Measurements from ENCODE around the gene BMP2K. TPM values are rescaled to one million over a fixed set of nuclear protein-coding genes. Genes with fewer than 3 reads are reported as not detected.

Gene BMP2K
- total RNA-seq, 1 experiment from 2014 or later: 45.6 TPM

- H3K27me3 ChIP-seq (replicated peaks; ENCODE audit: control insufficient read depth, insufficient read depth, low read length): no peaks in the 10 kb centered on the region
- TF ChIP-seq, protein P1, sequence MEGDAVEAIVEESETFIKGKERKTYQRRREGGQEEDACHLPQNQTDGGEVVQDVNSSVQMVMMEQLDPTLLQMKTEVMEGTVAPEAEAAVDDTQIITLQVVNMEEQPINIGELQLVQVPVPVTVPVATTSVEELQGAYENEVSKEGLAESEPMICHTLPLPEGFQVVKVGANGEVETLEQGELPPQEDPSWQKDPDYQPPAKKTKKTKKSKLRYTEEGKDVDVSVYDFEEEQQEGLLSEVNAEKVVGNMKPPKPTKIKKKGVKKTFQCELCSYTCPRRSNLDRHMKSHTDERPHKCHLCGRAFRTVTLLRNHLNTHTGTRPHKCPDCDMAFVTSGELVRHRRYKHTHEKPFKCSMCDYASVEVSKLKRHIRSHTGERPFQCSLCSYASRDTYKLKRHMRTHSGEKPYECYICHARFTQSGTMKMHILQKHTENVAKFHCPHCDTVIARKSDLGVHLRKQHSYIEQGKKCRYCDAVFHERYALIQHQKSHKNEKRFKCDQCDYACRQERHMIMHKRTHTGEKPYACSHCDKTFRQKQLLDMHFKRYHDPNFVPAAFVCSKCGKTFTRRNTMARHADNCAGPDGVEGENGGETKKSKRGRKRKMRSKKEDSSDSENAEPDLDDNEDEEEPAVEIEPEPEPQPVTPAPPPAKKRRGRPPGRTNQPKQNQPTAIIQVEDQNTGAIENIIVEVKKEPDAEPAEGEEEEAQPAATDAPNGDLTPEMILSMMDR (IDR thresholded peaks at IDR 0.05; ENCODE audit: insufficient read depth in 1 of 2, low read depth in 1 of 2, low read length in 1 of 2, severe bottlenecking in 1 of 2, unreplicated experiment in 1 of 2): peak in 1 of 2 experiments; percentile 17
- intact Hi-C loops (cut with micrococcal nuclease; ENCODE audit: unreplicated experiment): no loop called here
- Mint-ChIP-seq H3K36me3 (ENCODE audit: insufficient read depth, unreplicated experiment) (no peaks in the 10 kb centered on the region), H3K4me1 (ENCODE audit: low read depth, unreplicated experiment) (no peaks in the 10 kb centered on the region), H3K9me3 (ENCODE audit: unreplicated experiment) (no peaks in the 10 kb centered on the region), H3K27ac (ENCODE audit: unreplicated experiment) (no peak overlapping the region), H3K4me3 (ENCODE audit: unreplicated experiment) (no peak overlapping the region), H3K27me3 (ENCODE audit: insufficient read depth, unreplicated experiment) (no peaks in the 10 kb centered on the region)
- no peaks in the 10 kb centered on the region for H3K9me3 ChIP-seq
- no peak for DNase-seq
- POLR2A ChIA-PET: no interaction called here
- no peaks in the 10 kb centered on the region for H3K36me3 ChIP-seq (ENCODE audit: control insufficient read depth, insufficient read depth, low read length)
- no peaks in the 10 kb centered on the region for H3K4me1 ChIP-seq
- no TSS peak for BruUV-seq (replicated peaks)
- CTCF ChIA-PET: no interaction called here
- H3K4me3 ChIP-seq (ENCODE audit: low read depth, low read length): no peak overlapping the region
Observed at GRCh38 chr4:78748381-78748780, 27.8 kb upstream of the BMP2K start.

DNA sequence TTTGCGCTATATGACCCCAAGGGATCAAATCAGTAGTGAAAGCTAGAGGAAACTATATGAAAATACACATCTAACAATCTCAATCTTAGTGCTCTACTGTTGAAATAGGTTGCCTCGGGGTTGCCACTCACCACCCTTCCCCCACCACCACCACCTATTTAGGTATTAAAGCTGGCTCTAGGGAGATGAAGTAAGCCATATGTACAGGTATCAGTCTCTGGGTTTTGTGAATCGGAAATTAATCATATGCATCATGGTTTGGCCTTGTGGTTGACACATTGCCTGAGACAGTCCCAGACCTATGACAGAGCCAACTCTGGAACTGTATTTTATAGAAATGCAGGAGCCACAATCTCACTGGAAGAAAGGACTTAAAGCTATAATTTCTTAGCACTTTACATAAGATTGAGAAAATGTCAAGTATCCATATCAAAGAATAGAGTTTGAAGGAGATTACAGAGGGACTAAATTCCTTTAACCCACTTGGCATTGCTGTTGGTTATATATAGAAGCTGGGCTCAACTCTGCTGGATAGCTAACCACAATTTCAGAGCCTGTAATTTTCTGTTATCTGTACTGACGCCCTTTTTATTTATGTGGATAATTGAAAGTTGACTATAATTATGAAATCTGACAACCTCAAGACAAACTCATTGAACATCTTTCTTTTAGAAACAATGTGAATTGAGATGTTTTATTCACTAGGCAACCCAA is 26.7 kb upstream of the BMP2K start:
- Histone ChIP-seq H3K27me3 (replicated peaks; ENCODE audit: control insufficient read depth, insufficient read depth, low read length) (no peaks in the 10 kb centered on the region), H3K4me3 (ENCODE audit: low read depth, low read length) (no peak overlapping the region), H3K36me3 (ENCODE audit: control insufficient read depth, insufficient read depth, low read length) (no peaks in the 10 kb centered on the region), H3K9me3 (no peaks in the 10 kb centered on the region), H3K4me1 (no peaks in the 10 kb centered on the region)
- Mint-ChIP-seq H3K27me3 (ENCODE audit: insufficient read depth, unreplicated experiment) (no peaks in the 10 kb centered on the region), H3K4me1 (ENCODE audit: low read depth, unreplicated experiment) (no peaks in the 10 kb centered on the region), H3K27ac (ENCODE audit: unreplicated experiment) (no peak overlapping the region), H3K4me3 (ENCODE audit: unreplicated experiment) (no peak overlapping the region), H3K9me3 (ENCODE audit: unreplicated experiment) (no peaks in the 10 kb centered on the region), H3K36me3 (ENCODE audit: insufficient read depth, unreplicated experiment) (no peaks in the 10 kb centered on the region)
- ChIA-PET CTCF (no interaction called here), POLR2A (interaction anchor here (0.7 kb wide), 1 partner anchor 17 kb away, joined by 3 read pairs; no protein-coding TSS in a partner anchor)
- TF ChIP-seq, protein P1 (IDR thresholded peaks at IDR 0.05; ENCODE audit: insufficient read depth in 1 of 2, low read depth in 1 of 2, low read length in 1 of 2, severe bottlenecking in 1 of 2, unreplicated experiment in 1 of 2): no peak
- no peak for DNase-seq
- BruUV-seq (replicated peaks): no TSS peak
- intact Hi-C loops (cut with micrococcal nuclease; ENCODE audit: unreplicated experiment): no loop called here

- Histone ChIP-seq H3K4me3 (ENCODE audit: low read depth, low read length) (no peak overlapping the region), H3K4me1 (no peaks in the 10 kb centered on the region), H3K9me3 (no peaks in the 10 kb centered on the region), H3K36me3 (ENCODE audit: control insufficient read depth, insufficient read depth, low read length) (no peaks in the 10 kb centered on the region), H3K27me3 (replicated peaks; ENCODE audit: control insufficient read depth, insufficient read depth, low read length) (no peaks in the 10 kb centered on the region)
- ChIA-PET POLR2A (no interaction called here), CTCF (no interaction called here)
- no peak overlapping the region for H3K27ac Mint-ChIP-seq (ENCODE audit: unreplicated experiment)
- intact Hi-C loops (cut with micrococcal nuclease; ENCODE audit: unreplicated experiment): no loop called here
- no peaks in the 10 kb centered on the region for H3K9me3 Mint-ChIP-seq (ENCODE audit: unreplicated experiment)
- no peaks in the 10 kb centered on the region for H3K4me1 Mint-ChIP-seq (ENCODE audit: low read depth, unreplicated experiment)
- no peak overlapping the region for H3K4me3 Mint-ChIP-seq (ENCODE audit: unreplicated experiment)
- H3K36me3 Mint-ChIP-seq (ENCODE audit: insufficient read depth, unreplicated experiment): no peaks in the 10 kb centered on the region
- TF ChIP-seq, protein P1 (IDR thresholded peaks at IDR 0.05; ENCODE audit: insufficient read depth in 1 of 2, low read depth in 1 of 2, low read length in 1 of 2, severe bottlenecking in 1 of 2, unreplicated experiment in 1 of 2): no peak
- no peaks in the 10 kb centered on the region for H3K27me3 Mint-ChIP-seq (ENCODE audit: insufficient read depth, unreplicated experiment)
- no peak for DNase-seq
- BruUV-seq (replicated peaks): no TSS peak
Observed at GRCh38 chr4:78749972-78750727, 26.0 kb upstream of the BMP2K start.
